ENCODE results near the gene PLAGL1.
"Not testable (repeated sequence)": the region's sequence is repeated elsewhere in the genome, so short reads cannot be mapped to it uniquely, and the experiment has no call there.

DNA sequence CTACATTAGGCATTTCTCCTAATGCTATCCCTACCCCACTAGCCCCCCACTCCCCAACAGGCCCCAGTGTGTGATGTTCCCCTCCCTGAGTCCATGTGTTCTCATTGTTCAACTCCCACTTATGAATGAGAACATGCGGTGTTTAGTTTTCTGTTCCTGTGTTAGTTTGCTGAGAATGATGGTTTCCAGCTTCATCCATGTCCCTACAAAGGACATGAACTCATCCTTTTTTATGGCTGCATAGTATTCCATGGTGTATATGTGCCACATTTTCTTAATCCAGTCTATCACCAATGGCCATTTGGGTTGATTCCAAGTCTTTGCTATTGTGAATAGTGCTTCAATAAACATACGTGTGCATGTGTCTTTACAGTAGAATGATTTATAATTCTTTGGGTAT is 1.6 kb upstream of the PLAGL1 start:
- TF ChIP-seq, protein P1, sequence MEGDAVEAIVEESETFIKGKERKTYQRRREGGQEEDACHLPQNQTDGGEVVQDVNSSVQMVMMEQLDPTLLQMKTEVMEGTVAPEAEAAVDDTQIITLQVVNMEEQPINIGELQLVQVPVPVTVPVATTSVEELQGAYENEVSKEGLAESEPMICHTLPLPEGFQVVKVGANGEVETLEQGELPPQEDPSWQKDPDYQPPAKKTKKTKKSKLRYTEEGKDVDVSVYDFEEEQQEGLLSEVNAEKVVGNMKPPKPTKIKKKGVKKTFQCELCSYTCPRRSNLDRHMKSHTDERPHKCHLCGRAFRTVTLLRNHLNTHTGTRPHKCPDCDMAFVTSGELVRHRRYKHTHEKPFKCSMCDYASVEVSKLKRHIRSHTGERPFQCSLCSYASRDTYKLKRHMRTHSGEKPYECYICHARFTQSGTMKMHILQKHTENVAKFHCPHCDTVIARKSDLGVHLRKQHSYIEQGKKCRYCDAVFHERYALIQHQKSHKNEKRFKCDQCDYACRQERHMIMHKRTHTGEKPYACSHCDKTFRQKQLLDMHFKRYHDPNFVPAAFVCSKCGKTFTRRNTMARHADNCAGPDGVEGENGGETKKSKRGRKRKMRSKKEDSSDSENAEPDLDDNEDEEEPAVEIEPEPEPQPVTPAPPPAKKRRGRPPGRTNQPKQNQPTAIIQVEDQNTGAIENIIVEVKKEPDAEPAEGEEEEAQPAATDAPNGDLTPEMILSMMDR (IDR thresholded peaks at IDR 0.05; ENCODE audit: low read length): not testable (repeated sequence)
- TF ChIP-seq EZH2 (IDR thresholded peaks at IDR 0.05; ENCODE audit: borderline replicate concordance, low read length): not testable (repeated sequence)
